HG02885 (cell line): ENCODE measurements around the gene ABL2.
"Not testable (repeated sequence)": the region's sequence is repeated elsewhere in the genome, so short reads cannot be mapped to it uniquely, and the experiment has no call there.

Experiments
- ATAC-seq: cut with Tn5 transposase; IDR thresholded peaks from one replicate; pipeline ENCODE4 v1.9.1; 2021; ENCODE audit warnings: mild to moderate bottlenecking; ENCODE audit not compliant: unreplicated experiment, poor library complexity

Gene ABL2

DNA sequence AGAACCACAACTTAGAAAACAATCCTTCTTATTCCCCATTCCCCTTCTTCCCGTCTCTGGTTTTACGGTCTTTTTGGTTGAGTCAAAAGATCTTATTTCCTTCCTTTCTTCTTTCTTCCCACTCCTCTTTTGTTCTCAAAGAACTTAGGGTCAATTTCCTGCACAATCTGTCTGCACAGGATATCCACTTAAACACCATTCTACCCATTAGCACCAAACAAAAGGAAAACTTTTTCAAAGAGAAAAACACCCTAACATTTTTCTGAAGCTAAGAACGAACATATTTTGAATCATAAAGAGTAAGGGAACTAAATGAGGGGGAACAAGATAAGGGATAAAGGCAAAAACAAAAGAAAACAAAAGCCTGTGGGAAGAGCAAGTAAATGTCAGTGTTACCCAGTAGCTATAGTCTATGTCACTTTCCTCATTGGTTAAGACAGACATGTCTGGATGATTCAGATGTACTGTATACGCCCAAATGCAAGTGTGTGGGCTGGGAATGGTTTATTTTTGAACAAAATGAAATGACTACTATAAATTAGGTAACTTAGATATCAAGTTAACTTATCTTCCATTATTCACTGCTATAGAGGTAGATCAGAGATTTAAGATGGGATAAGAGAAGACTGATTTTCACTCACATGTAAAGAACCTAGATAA is 87.8 kb downstream of the ABL2 start:
- ATAC-seq: no peak

DNA sequence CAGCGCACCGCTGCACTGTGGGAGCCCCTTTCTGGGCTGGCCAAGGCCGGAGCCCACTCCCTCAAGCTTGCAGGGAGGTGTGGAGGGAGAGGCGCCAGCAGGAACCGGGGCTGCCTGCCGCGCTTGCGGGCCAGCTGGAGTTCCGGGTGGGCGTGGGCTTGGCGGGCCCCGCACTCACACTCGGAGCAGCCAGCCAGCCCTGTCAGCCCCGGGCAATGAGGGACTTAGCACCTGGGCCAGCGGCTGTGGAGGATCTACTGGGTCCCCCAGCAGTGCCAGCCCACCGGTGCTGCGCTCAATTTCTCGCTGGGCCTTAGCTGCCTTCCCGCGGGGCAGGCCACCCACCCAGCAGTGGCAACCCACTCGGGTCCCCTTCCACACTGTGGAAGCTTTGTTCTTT is 90.7 kb downstream of the ABL2 start:
- ATAC-seq: not testable (repeated sequence)

- ATAC-seq: no peak
Observed at GRCh38 chr1:179137617-179138255, 91.7 kb downstream of the ABL2 start.

DNA sequence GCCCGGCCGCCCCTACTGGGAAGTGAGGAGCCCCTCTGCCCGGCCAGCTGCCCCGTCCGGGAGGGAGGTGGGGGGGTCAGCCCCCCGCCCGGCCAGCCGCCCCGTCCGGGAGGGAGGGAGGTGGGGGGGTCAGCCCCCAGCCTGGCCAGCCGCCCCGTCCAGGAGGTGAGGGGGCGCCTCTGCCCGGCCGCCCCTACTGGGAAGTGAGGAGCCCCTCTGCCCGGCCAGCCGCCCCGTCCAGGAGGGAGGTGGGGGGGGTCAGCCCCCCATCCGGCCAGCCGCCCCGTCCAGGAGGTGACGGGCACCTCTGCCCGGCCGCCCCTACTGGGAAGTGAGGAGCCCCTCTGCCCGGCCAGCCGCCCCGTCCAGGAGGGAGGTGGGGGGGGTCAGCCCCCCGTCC is 93.8 kb downstream of the ABL2 start:
- ATAC-seq: not testable (repeated sequence)

DNA sequence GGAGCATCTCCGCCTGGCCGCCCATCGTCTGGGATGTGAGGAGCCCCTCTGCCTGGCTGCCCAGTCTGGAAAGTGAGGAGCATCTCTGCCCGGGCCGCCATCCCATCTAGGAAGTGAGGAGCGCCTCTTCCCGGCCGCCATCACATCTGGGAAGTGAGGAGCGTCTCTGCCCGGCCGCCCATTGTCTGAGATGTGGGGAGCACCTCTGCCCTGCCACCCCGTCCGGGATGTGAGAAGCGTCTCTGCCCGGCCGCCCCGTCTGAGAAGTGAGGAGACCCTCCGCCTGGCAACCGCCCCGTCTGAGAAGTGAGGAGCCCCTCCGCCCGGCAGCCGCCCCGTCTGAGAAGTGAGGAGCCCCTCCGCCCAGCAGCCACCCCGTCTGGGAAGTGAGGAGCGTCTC is 94.3 kb downstream of the ABL2 start:
- not testable (repeated sequence) for ATAC-seq

DNA sequence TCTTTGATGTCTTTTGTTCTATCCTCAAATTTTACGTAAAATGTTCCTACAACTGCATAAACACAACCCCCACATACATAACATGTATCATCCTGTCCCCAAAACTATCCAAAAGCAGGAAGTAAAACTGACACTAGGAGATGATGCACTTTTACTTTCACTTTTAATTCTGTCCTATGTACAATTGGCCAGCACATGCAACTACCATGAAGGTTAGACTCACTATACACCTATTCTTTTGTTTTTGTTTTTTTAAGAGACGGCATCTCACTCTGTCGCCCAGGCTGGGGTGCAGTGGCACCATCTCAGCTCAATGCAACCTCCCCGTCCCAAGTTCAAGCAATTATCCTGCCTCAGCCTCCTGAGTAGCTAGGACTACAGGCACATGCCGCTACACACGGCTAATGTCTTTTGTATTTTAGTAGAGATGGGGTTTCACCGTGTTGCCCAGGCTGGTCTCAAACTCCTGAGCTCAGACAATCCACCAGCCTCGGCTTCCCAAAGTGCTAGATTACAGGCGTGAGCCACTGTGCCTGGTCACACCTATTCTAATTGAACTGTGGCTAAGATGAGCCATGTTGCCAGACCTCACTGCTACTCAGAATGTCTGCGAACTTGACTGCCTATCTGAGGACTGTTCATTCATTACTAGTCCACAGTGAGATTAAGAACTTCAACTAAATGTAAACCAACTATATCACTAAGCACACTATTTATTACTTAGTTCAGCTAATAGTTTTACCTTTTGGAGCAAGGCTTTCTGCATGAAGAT is 99.6 kb downstream of the ABL2 start:
- ATAC-seq: peak; percentile 96

DNA sequence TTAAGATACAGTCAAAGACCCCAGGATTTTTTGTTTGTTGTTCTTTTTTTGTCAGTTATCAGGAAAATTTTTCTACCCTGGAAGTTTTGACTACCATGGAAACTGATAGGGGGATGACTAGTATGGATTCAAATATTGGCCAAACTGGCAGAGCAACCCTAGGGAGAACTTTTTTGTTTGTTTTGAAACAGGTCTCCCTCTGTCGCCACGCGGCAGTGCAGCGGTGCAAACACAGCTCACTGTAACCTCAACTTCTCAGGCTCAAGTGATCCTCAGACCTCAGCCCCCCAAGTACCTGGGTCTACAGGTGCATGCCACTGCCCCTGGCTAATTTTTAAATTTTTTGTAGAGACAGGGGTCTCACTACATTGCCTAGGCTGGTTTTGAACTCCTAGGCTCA is 101.0 kb downstream of the ABL2 start:
- ATAC-seq: no peak

GRCh38 chr1:179127163-179127895 is 102.1 kb downstream of the ABL2 start:
- ATAC-seq: no peak

DNA sequence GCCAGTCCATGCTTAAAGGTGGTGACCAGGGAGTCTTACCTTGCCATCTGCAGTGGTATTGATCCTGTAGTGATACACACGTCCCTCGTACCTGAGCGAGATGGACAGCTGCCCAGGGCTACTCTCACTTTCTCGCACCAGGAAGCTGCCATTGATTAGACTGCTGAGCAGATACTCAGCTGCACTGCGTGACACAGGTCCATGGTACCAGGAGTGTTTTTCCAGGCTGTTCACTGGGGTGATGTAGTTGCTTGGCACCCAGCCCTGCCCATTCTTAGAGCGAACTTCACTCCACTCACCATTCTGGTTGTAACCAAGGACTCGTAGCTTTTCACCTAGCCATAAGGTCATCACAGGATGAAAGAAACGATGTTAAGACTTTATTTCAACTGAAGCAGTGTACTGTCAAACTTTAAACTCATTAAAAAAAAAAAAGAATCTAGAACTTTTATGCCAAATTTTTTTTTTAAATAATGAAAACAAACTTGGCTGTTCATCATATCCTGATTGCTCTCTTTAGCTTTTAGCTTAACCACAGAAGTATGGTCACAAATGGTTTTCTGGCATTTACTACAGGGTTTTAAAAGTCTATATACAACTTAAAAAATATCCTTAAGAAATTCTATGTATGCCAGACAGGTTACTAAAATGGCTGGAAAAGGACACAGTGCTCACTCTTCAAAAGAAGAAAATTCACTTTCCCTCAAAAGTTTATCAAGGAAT is 103.0 kb downstream of the ABL2 start:
- no peak for ATAC-seq

DNA sequence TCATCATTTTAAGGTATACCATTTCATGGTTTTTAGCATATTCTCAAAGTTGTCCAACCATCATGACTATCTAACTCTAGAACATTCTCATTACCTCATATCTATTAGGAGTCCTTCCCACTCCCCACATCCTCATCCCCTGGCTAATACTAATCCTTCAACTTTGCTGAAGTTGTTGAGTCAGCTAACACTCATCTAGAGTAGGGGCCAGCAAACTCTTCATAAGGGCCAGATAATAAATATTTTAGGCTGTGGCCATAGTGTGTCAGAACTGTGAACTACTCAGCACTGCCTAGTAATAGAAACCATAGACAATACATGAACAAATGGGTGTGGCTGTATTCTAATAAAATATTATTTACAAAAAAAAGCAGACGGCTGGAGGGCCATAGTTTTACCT is 104.6 kb downstream of the ABL2 start:
- ATAC-seq: no peak

GRCh38 chr1:179121159-179121938 is 108.1 kb downstream of the ABL2 start:
- ATAC-seq: no peak

DNA sequence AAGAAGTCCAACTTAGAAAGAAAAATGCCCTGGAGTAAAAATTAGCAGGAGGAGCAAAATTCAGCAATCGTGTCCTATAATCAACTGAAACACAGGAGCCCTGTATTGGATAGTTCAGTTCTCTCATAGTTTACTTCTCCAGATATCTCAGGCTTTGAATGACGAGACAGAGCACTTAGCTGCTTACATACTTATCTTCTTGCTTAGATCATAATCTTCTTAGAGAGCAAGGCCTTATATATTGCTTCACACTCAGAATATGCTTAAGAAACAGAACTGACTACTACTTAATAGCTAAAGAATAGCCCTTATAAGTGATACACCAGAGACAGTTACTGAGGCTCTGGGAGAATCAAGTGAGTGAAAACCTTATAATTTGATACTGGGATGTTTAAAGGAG is 108.7 kb downstream of the ABL2 start:
- ATAC-seq: no peak

- ATAC-seq: no peak
Observed at GRCh38 chr1:179119513-179119912, 110.0 kb downstream of the ABL2 start.

DNA sequence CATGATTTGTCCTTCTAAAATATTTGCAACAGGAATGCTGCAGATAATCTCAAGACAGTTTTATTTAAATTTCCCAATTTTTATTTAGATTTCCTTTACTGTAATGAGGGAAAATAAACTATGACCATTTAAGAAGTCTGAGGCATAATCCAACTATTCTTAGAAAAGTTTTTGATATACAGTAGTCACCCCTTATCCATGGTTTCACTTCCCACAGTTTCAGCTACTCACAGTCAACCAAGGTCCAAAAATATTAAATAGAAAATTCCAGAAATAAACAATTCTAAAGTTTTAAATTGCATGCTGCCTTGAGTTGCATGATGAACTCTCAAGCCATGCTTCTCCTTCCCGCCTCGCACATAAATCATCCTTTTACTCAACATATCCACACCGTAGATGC is 114.3 kb downstream of the ABL2 start:
- ATAC-seq: no peak

- ATAC-seq: no peak
Observed at GRCh38 chr1:179108644-179109043, 120.8 kb downstream of the ABL2 start.

DNA sequence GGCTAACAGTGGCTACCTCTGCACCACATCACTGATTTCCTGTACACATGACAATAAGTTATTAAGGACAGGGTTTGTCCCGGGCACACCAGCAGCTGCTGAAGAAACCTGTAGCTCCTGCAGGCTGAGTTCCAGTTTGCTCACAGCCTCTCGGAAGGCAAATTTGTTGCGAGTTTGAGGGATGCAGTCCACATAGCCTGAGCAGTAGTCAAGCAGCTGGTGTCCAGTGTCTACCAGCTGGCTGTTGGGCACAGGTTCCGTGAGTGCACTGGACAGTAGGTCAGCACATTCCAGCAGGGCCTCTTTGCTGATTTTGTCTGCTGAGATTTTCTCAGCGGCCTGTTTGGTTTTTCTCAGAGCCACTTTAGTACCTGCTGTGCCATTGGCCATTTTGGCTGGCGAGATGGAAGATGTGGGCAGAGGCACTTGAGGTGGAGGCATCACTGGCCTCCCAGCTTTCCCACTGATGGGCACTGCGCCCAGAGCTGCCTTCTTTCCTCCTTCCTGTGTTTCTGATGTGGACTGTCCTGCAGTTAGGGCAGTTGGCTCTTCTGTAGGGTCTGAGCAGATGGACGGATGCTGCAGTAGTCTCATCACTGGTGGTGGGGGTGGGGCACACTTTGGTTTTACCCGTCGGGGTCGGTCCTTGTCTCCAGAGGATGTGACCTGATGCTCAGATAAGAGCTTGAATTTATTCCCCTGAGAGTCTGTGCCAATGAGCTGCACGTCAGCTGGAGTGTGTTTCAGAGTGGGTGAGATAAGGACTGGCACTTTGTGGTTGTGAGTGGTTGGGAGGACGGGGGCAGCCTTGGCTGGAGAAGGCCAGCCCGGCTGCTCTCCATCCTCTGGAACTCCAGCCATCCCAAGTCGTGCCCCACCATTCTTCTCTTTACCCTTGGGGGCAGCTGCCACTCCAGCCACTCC is 121.5 kb downstream of the ABL2 start:
- ATAC-seq: no peak

DNA sequence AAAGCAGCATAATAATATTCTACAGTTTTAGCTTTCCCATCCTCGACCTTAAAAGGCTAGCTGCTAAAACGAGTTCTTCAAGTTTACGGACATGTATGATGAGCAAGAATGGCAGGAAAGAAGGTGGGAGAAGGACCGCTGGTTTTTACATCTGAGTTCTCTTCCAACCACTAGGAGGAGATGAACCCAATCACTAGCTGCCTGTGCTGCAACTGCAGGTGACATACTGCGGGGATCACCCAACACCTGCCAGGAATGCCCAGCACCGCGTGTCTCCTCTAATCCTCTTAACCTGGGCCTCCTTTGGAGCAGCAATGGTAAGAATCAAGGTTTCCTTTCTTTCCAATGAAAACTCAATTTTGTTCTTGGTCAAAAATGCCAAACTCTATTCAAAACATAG is 124.1 kb downstream of the ABL2 start:
- ATAC-seq: no peak

GRCh38 chr1:179104611-179105250 is 124.7 kb downstream of the ABL2 start:
- ATAC-seq: no peak
